ENCODE measurements around the gene WASF3. TPM values are rescaled to one million over a fixed set of nuclear protein-coding genes. Genes with fewer than 3 reads are reported as not detected.
"Not testable (repeated sequence)": the region's sequence is repeated elsewhere in the genome, so short reads cannot be mapped to it uniquely, and the experiment has no call there.

WASF3 gene
- total RNA-seq, 1 donor from 2014 or later = 25.8 TPM

GRCh38 chr13:26636073-26636472 is 78.6 kb downstream of the WASF3 start:
- H3K9ac ChIP-seq (ENCODE audit: low read length); DNase-seq (ENCODE audit: low read depth); H3K4me1 ChIP-seq (ENCODE audit: insufficient read depth, low read length); H3K27ac Mint-ChIP-seq (ENCODE audit: unreplicated experiment); H3K27me3 Mint-ChIP-seq (ENCODE audit: low read depth, unreplicated experiment); H3K27me3 ChIP-seq (ENCODE audit: insufficient read depth, low read length); H2AFZ ChIP-seq (ENCODE audit: low read depth, low read length); H3K4me2 ChIP-seq (ENCODE audit: low read length); H3K79me2 ChIP-seq (ENCODE audit: insufficient read depth, low read length); H4K20me1 ChIP-seq (ENCODE audit: insufficient read depth, low read length); FAIRE-seq; H3K9me3 ChIP-seq (ENCODE audit: insufficient read depth, low read depth, low read length); H3K36me3 ChIP-seq (ENCODE audit: insufficient read depth, low read length); H3K4me3 Mint-ChIP-seq (ENCODE audit: unreplicated experiment); H3K27ac ChIP-seq (ENCODE audit: low read depth, low read length); H3K4me3 ChIP-seq (ENCODE audit: insufficient read depth, low read depth, low read length); H3K4me1 Mint-ChIP-seq (ENCODE audit: low read depth, unreplicated experiment): not testable (repeated sequence)
- Mint-ChIP-seq H3K9me3 (ENCODE audit: unreplicated experiment) (peaks cover 27% of the 10 kb centered on the region), H3K36me3 (ENCODE audit: low read depth, unreplicated experiment) (peaks cover 13% of the 10 kb centered on the region)

GRCh38 chr13:26646603-26647002 is 89.1 kb downstream of the WASF3 start:
- H3K4me1 Mint-ChIP-seq (ENCODE audit: low read depth, unreplicated experiment) = peaks cover 3% of the 10 kb centered on the region
- H3K9ac ChIP-seq (ENCODE audit: low read length) = no peak overlapping the region
- no peaks in the 10 kb centered on the region for H3K4me1 ChIP-seq (ENCODE audit: insufficient read depth, low read length)
- no peak overlapping the region for H3K4me3 ChIP-seq (ENCODE audit: insufficient read depth, low read depth, low read length)
- peaks cover 12% of the 10 kb centered on the region for H3K36me3 Mint-ChIP-seq (ENCODE audit: low read depth, unreplicated experiment)
- DNase-seq (ENCODE audit: low read depth) (no peak), FAIRE-seq (no peak)
- no peak overlapping the region for H3K4me3 Mint-ChIP-seq (ENCODE audit: unreplicated experiment)
- H4K20me1 ChIP-seq (ENCODE audit: insufficient read depth, low read length) = no peaks in the 10 kb centered on the region
- H3K27me3 ChIP-seq (ENCODE audit: insufficient read depth, low read length) = no peaks in the 10 kb centered on the region
- H3K27ac Mint-ChIP-seq (ENCODE audit: unreplicated experiment) = no peak overlapping the region
- peaks cover 3% of the 10 kb centered on the region for H3K9me3 Mint-ChIP-seq (ENCODE audit: unreplicated experiment)
- H3K79me2 ChIP-seq (ENCODE audit: insufficient read depth, low read length) = no peaks in the 10 kb centered on the region
- no peak overlapping the region for H3K27ac ChIP-seq (ENCODE audit: low read depth, low read length)
- H3K4me2 ChIP-seq (ENCODE audit: low read length) = no peak overlapping the region
- H2AFZ ChIP-seq (ENCODE audit: low read depth, low read length) = no peak overlapping the region
- H3K27me3 Mint-ChIP-seq (ENCODE audit: low read depth, unreplicated experiment) = no peaks in the 10 kb centered on the region
- no peak for TF ChIP-seq EZH2 (IDR thresholded peaks at IDR 0.05; ENCODE audit: insufficient read depth, low read length)
- TF ChIP-seq, protein P1, sequence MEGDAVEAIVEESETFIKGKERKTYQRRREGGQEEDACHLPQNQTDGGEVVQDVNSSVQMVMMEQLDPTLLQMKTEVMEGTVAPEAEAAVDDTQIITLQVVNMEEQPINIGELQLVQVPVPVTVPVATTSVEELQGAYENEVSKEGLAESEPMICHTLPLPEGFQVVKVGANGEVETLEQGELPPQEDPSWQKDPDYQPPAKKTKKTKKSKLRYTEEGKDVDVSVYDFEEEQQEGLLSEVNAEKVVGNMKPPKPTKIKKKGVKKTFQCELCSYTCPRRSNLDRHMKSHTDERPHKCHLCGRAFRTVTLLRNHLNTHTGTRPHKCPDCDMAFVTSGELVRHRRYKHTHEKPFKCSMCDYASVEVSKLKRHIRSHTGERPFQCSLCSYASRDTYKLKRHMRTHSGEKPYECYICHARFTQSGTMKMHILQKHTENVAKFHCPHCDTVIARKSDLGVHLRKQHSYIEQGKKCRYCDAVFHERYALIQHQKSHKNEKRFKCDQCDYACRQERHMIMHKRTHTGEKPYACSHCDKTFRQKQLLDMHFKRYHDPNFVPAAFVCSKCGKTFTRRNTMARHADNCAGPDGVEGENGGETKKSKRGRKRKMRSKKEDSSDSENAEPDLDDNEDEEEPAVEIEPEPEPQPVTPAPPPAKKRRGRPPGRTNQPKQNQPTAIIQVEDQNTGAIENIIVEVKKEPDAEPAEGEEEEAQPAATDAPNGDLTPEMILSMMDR (IDR thresholded peaks at IDR 0.05; ENCODE audit: insufficient read depth, low read depth, low read length) = no peak
- H3K9me3 ChIP-seq (ENCODE audit: insufficient read depth, low read depth, low read length) = no peaks in the 10 kb centered on the region
- no peaks in the 10 kb centered on the region for H3K36me3 ChIP-seq (ENCODE audit: insufficient read depth, low read length)

- Mint-ChIP-seq H3K36me3 (ENCODE audit: low read depth, unreplicated experiment) (peaks cover 7% of the 10 kb centered on the region), H3K27me3 (ENCODE audit: low read depth, unreplicated experiment) (no peaks in the 10 kb centered on the region), H3K4me3 (ENCODE audit: unreplicated experiment) (no peak overlapping the region), H3K4me1 (ENCODE audit: low read depth, unreplicated experiment) (no peaks in the 10 kb centered on the region), H3K27ac (ENCODE audit: unreplicated experiment) (no peak overlapping the region), H3K9me3 (ENCODE audit: unreplicated experiment) (peaks cover 3% of the 10 kb centered on the region)
- TF ChIP-seq EZH2 (IDR thresholded peaks at IDR 0.05; ENCODE audit: insufficient read depth, low read length) = no peak
- TF ChIP-seq, protein P1 (IDR thresholded peaks at IDR 0.05; ENCODE audit: insufficient read depth, low read depth, low read length) = no peak
- Histone ChIP-seq H3K4me2 (ENCODE audit: low read length) (no peak overlapping the region), H3K27ac (ENCODE audit: low read depth, low read length) (no peak overlapping the region), H3K4me3 (ENCODE audit: insufficient read depth, low read depth, low read length) (no peak overlapping the region), H3K36me3 (ENCODE audit: insufficient read depth, low read length) (no peaks in the 10 kb centered on the region), H2AFZ (ENCODE audit: low read depth, low read length) (no peak overlapping the region), H4K20me1 (ENCODE audit: insufficient read depth, low read length) (peaks cover 7% of the 10 kb centered on the region), H3K27me3 (ENCODE audit: insufficient read depth, low read length) (no peaks in the 10 kb centered on the region), H3K4me1 (ENCODE audit: insufficient read depth, low read length) (no peaks in the 10 kb centered on the region), H3K9ac (ENCODE audit: low read length) (no peak overlapping the region), H3K79me2 (ENCODE audit: insufficient read depth, low read length) (no peaks in the 10 kb centered on the region), H3K9me3 (ENCODE audit: insufficient read depth, low read depth, low read length) (no peaks in the 10 kb centered on the region)
- no peak for DNase-seq (ENCODE audit: low read depth)
- FAIRE-seq = no peak
Measured at GRCh38 chr13:26651234-26651633, 93.8 kb downstream of the WASF3 start.
